Measurements from ENCODE around the gene SOCS2. TPM values are rescaled to one million over a fixed set of nuclear protein-coding genes. Genes with fewer than 3 reads are reported as not detected.

Gene SOCS2
- total RNA-seq, 1 donor from 2014 or later: 10.5 TPM

- Histone ChIP-seq H3K4me3 (ENCODE audit: low read depth, low read length) (no peak overlapping the region), H3K27me3 (ENCODE audit: control insufficient read depth, insufficient read depth, low read length) (no peaks in the 10 kb centered on the region), H3K36me3 (ENCODE audit: control insufficient read depth, insufficient read depth, low read length) (no peaks in the 10 kb centered on the region)
- no peak for FAIRE-seq
- TF ChIP-seq CTCF (IDR thresholded peaks at IDR 0.05; ENCODE audit: insufficient read depth, low read length, severe bottlenecking): peak; percentile 4
- peak; percentile 73 for DNase-seq (ENCODE audit: low read depth)
Measured at GRCh38 chr12:93563807-93564538, 8.5 kb upstream of the SOCS2 start.

- FAIRE-seq (no peak), DNase-seq (ENCODE audit: low read depth) (no peak)
- no peak for TF ChIP-seq CTCF (IDR thresholded peaks at IDR 0.05; ENCODE audit: insufficient read depth, low read length, severe bottlenecking)
- Histone ChIP-seq H3K27me3 (ENCODE audit: control insufficient read depth, insufficient read depth, low read length) (no peaks in the 10 kb centered on the region), H3K36me3 (ENCODE audit: control insufficient read depth, insufficient read depth, low read length) (no peaks in the 10 kb centered on the region), H3K4me3 (ENCODE audit: low read depth, low read length) (no peak overlapping the region)
Measured at GRCh38 chr12:93565760-93566159, 6.7 kb upstream of the SOCS2 start.

GRCh38 chr12:93567174-93567573 lies 5.3 kb upstream of the SOCS2 start:
- DNase-seq (ENCODE audit: low read depth) (no peak), FAIRE-seq (no peak)
- Histone ChIP-seq H3K36me3 (ENCODE audit: control insufficient read depth, insufficient read depth, low read length) (no peaks in the 10 kb centered on the region), H3K4me3 (ENCODE audit: low read depth, low read length) (no peak overlapping the region), H3K27me3 (ENCODE audit: control insufficient read depth, insufficient read depth, low read length) (no peaks in the 10 kb centered on the region)
- TF ChIP-seq CTCF (IDR thresholded peaks at IDR 0.05; ENCODE audit: insufficient read depth, low read length, severe bottlenecking): no peak

- FAIRE-seq: no peak
- no peaks in the 10 kb centered on the region for H3K36me3 ChIP-seq (ENCODE audit: control insufficient read depth, insufficient read depth, low read length)
- no peak for TF ChIP-seq CTCF (IDR thresholded peaks at IDR 0.05; ENCODE audit: insufficient read depth, low read length, severe bottlenecking)
- DNase-seq (ENCODE audit: low read depth): no peak
- H3K27me3 ChIP-seq (ENCODE audit: control insufficient read depth, insufficient read depth, low read length): no peaks in the 10 kb centered on the region
- H3K4me3 ChIP-seq (ENCODE audit: low read depth, low read length): no peak overlapping the region
Measured at GRCh38 chr12:93568091-93568490, 4.4 kb upstream of the SOCS2 start.

GRCh38 chr12:93569301-93569655 lies 3.2 kb upstream of the SOCS2 start:
- TF ChIP-seq CTCF (IDR thresholded peaks at IDR 0.05; ENCODE audit: insufficient read depth, low read length, severe bottlenecking): no peak
- Histone ChIP-seq H3K36me3 (ENCODE audit: control insufficient read depth, insufficient read depth, low read length) (no peaks in the 10 kb centered on the region), H3K4me3 (ENCODE audit: low read depth, low read length) (peak overlapping the region; percentile 76), H3K27me3 (ENCODE audit: control insufficient read depth, insufficient read depth, low read length) (no peaks in the 10 kb centered on the region)
- no peak for FAIRE-seq
- DNase-seq (ENCODE audit: low read depth): no peak
